HCT116 (cell line): Measurements from ENCODE around the gene COPG1. TPM values are rescaled to one million over a fixed set of nuclear protein-coding genes. Genes with fewer than 3 reads are reported as not detected.

ENCODE experiments used
- ATAC-seq: fragments of 200-7000 bp; cut with Tn5 transposase; 2 replicates; pipeline ENCODE4 v1.9.1; 2020; ENCODE audit warnings: mild to moderate bottlenecking, moderate library complexity
- BruUV-seq: library from RNA; stranded (reverse); fragments of 400-500 nt; replicated peaks from 2 replicates; lab custom pipeline; 2021; lab: Mats Ljungman, UMichigan
- CTCF ChIA-PET: fragments of 300-600 bp; sonication (Branson Sonifier 250); formaldehyde crosslinking; loops from one replicate; lab custom pipeline; 2021; ENCODE audit warnings: antibody characterized with exemption; lab: Charles Lee
- POLR2A ChIA-PET: fragments of 300-600, 350-600 bp; sonication (Branson Sonifier 250); formaldehyde crosslinking; loops from one replicate; lab custom pipeline; 2021; ENCODE audit warnings: antibody characterized with exemption; lab: Charles Lee
- RAD21 ChIA-PET, 2 experiments: fragments of 300-600 bp; sonication (Branson Sonifier 250); formaldehyde crosslinking; loops; one replicate each; lab custom pipeline; 2023; ENCODE audit warnings: low total read pairs in 2 of 2; ENCODE audit not compliant: uncharacterized antibody in 2 of 2, unreplicated experiment in 2 of 2, low non-redundant PET in 1 of 2; lab: Charles Lee
- DNase-seq: peaks from one replicate; pipeline ENCODE4 v3.0.0-alpha.2; 2010; ENCODE audit warnings: low read depth, low spot score
- H2AFZ ChIP-seq: fragments of 200-600 bp; shearing (Covaris generic), sonication (generic); 2 replicates; pipeline ENCODE4 v1.6.1; 2017; ENCODE audit warnings: low read depth, mixed run types, mixed read lengths, antibody characterized with exemption, low read length; ENCODE audit not compliant: poor library complexity, severe bottlenecking
- H3K27ac ChIP-seq: 2 replicates; pipeline ENCODE4 v1.5.1; 2012; ENCODE audit warnings: low read depth, low read length
- H3K27me3 ChIP-seq: fragments of 200-600 bp; sonication (generic); 2 replicates; pipeline ENCODE4 v1.6.1; 2016; ENCODE audit warnings: mixed run types, low read length, mixed read lengths; ENCODE audit not compliant: insufficient read depth
- H3K36me3 ChIP-seq, 2 experiments: fragments of 200-500 bp in 1 of 2; fragments of 200-600 bp in 1 of 2; sonication (Bioruptor generic) in 1 of 2; sonication (generic) in 1 of 2; 2 replicates each; pipeline versions ENCODE4 v1.5.1 to v1.6.1; 2014 to 2016; ENCODE audit warnings: low read length in 2 of 2, inconsistent platforms in 1 of 2, mixed read lengths in 1 of 2, mixed run types in 1 of 2; ENCODE audit not compliant: insufficient read depth in 2 of 2, control insufficient read depth in 1 of 2
- H3K4me1 ChIP-seq, 2 experiments: fragments of 200-600 bp in 1 of 2; sonication (generic) in 1 of 2; 2 replicates each; pipeline versions ENCODE4 v1.5.1 to v1.6.1; 2012 to 2017; ENCODE audit warnings: low read length in 2 of 2, inconsistent platforms in 1 of 2, mild to moderate bottlenecking in 1 of 2, mixed read lengths in 1 of 2, mixed run types in 1 of 2, moderate library complexity in 1 of 2; ENCODE audit not compliant: insufficient read depth in 2 of 2, control insufficient read depth in 1 of 2
- H3K4me2 ChIP-seq: fragments of 200-600 bp; sonication (generic); 2 replicates; pipeline ENCODE4 v1.6.1; 2017; ENCODE audit warnings: mixed run types, low read length, mixed read lengths
- H3K4me3 ChIP-seq, 2 experiments: fragments of 200-600 bp in 1 of 2; sonication (generic) in 1 of 2; replicated peaks in 1 of 2; 2 replicates each; pipeline ENCODE4 v1.5.1; 2011 to 2016; ENCODE audit warnings: low read length in 2 of 2, control low read depth in 1 of 2, low read depth in 1 of 2, mild to moderate bottlenecking in 1 of 2, mixed read lengths in 1 of 2, mixed run types in 1 of 2
- H3K79me2 ChIP-seq: fragments of 200-600 bp; sonication (generic); 2 replicates; pipeline ENCODE4 v1.6.1; 2017; ENCODE audit warnings: mild to moderate bottlenecking, mixed run types, low read length, moderate library complexity, mixed read lengths; ENCODE audit not compliant: insufficient read depth
- H3K9ac ChIP-seq: fragments of 200-600 bp; sonication (generic); 2 replicates; pipeline ENCODE4 v1.6.1; 2016; ENCODE audit warnings: low read length, mixed read lengths
- H3K9me2 ChIP-seq: fragments of 200-600 bp; sonication (generic), shearing (Covaris generic); 2 replicates; pipeline ENCODE4 v1.6.1; 2017; ENCODE audit warnings: mixed run types, mild to moderate bottlenecking, moderate library complexity; ENCODE audit not compliant: insufficient read depth
- H3K9me3 ChIP-seq, 2 experiments: fragments of 200-500 bp in 1 of 2; fragments of 200-600 bp in 1 of 2; sonication (Bioruptor generic) in 1 of 2; sonication (generic) in 1 of 2; 2 replicates each; pipeline ENCODE4 v1.6.1; 2014 to 2017; ENCODE audit warnings: low read length in 2 of 2, mixed read lengths in 2 of 2, inconsistent platforms in 1 of 2, low read depth in 1 of 2, mild to moderate bottlenecking in 1 of 2, mixed run types in 1 of 2, moderate library complexity in 1 of 2; ENCODE audit not compliant: control insufficient read depth in 1 of 2, insufficient read depth in 1 of 2
- H4K20me1 ChIP-seq: fragments of 200-600 bp; sonication (generic), shearing (Covaris generic); 2 replicates; pipeline ENCODE4 v1.6.1; 2017; ENCODE audit warnings: mixed run types, mild to moderate bottlenecking, moderate library complexity; ENCODE audit not compliant: insufficient read depth
- ATF3 ChIP-seq: IDR thresholded peaks from 2 replicates; pipeline ENCODE4 v1.6.1; 2012
- CTCF ChIP-seq, 3 experiments: fragments of 200-600 bp in 1 of 3; sonication (generic) in 1 of 3; IDR thresholded peaks in 2 of 3; conservative IDR thresholded peaks in 1 of 3; 2 replicates each; pipeline ENCODE4 v1.5.1; 2012 to 2017; ENCODE audit warnings: low read depth in 2 of 3, low read length in 2 of 3, antibody characterized with exemption in 1 of 3, borderline replicate concordance in 1 of 3, control low read depth in 1 of 3, mild to moderate bottlenecking in 1 of 3, mixed read lengths in 1 of 3, mixed run types in 1 of 3, moderate library complexity in 1 of 3; ENCODE audit not compliant: insufficient read depth in 1 of 3
- EGR1 ChIP-seq: IDR thresholded peaks from 2 replicates; pipeline ENCODE4 v1.6.1; 2012; ENCODE audit warnings: low read depth
- EZH2 ChIP-seq: fragments of 200-600 bp; sonication (generic); IDR thresholded peaks from 2 replicates; pipeline ENCODE4 v1.6.1; 2017; ENCODE audit warnings: antibody characterized with exemption, mixed run types
- EZH2phosphoT487 ChIP-seq: fragments of 200-600 bp; IDR thresholded peaks from 2 replicates; pipeline ENCODE4 v1.6.1; 2018; ENCODE audit warnings: antibody characterized with exemption, borderline replicate concordance
- JUND ChIP-seq: IDR thresholded peaks from 2 replicates; pipeline ENCODE4 v1.6.1; 2012
- POLR2AphosphoS5 ChIP-seq: IDR thresholded peaks from 2 replicates; pipeline ENCODE4 v1.6.1; 2011; ENCODE audit warnings: mild to moderate bottlenecking, low read depth, low read length, moderate library complexity
- YY1 ChIP-seq: IDR thresholded peaks from 2 replicates; pipeline ENCODE4 v1.6.1; 2011; ENCODE audit warnings: low read length, low read depth, moderate library complexity, mild to moderate bottlenecking; ENCODE audit not compliant: insufficient replicate concordance; ENCODE audit errors: extremely low read depth
- ZBTB33 ChIP-seq: IDR thresholded peaks from 2 replicates; pipeline ENCODE4 v1.6.1; 2011; ENCODE audit warnings: mild to moderate bottlenecking, low read length, moderate library complexity; ENCODE audit not compliant: insufficient replicate concordance; ENCODE audit errors: extremely low read depth
- intact Hi-C: fragments of 100-400 bp; cut with micrococcal nuclease; formaldehyde crosslinking; loops from 2 replicates; pipeline ENCODE4 v1.10.0; 2022
- total RNA-seq: library from RNA; stranded (reverse); gene quantifications from one replicate; pipeline ENCODE4 v1.2.1, GENCODE V29; 2021; ENCODE audit not compliant: unreplicated experiment

The COPG1 gene
- total RNA-seq, 1 experiment from 2014 or later, result 182 TPM

GRCh38 chr3:129211772-129212171, 37.6 kb upstream of the COPG1 start (continued):
- TF ChIP-seq CTCF (IDR thresholded peaks at IDR 0.05 in 2 of 3, conservative IDR thresholded peaks at IDR 0.05 in 1 of 3; ENCODE audit: borderline replicate concordance in 1 of 3, insufficient read depth in 1 of 3, low read depth in 2 of 3, low read length in 2 of 3), result no peak
- no peak for TF ChIP-seq EZH2phosphoT487

GRCh38 chr3:129213238-129213637, 36.2 kb upstream of the COPG1 start:
- TF ChIP-seq YY1, result no peak
- no peak for TF ChIP-seq EGR1
- no peak for TF ChIP-seq ZBTB33
- TF ChIP-seq ATF3, result no peak
- TF ChIP-seq EZH2, result no peak
- TF ChIP-seq EZH2phosphoT487, result no peak
- no peak for TF ChIP-seq JUND
- TF ChIP-seq POLR2AphosphoS5, result no peak
- H3K79me2 ChIP-seq, result no peaks in the 10 kb centered on the region
- peaks cover 21 to 29% of the 10 kb centered on the region in 2 experiments for H3K4me1 ChIP-seq
- peak overlapping the region; percentile 51; the same call in 1 of the 2 replicates for H3K4me2 ChIP-seq
- no peak overlapping the region for H3K4me3 ChIP-seq
- H3K9me2 ChIP-seq, result no peaks in the 10 kb centered on the region
- no peak overlapping the region for H2AFZ ChIP-seq
- H3K9me3 ChIP-seq, result no peaks in the 10 kb centered on the region
- intact Hi-C loops, result no loop called here
- H3K27ac ChIP-seq, result peak overlapping the region; percentile 76
- no peaks in the 10 kb centered on the region for H3K36me3 ChIP-seq
- RAD21 ChIA-PET, result no interaction called here
- ATAC-seq (no peak), DNase-seq (no peak)
- H3K27me3 ChIP-seq, result no peaks in the 10 kb centered on the region
- no peaks in the 10 kb centered on the region for H4K20me1 ChIP-seq
- CTCF ChIA-PET, result interaction anchor here (1.0 kb wide), 1 partner anchor 32 kb away, joined by 5 read pairs; no protein-coding TSS in a partner anchor
- POLR2A ChIA-PET, result interaction anchor here (0.6 to 2.6 kb wide), 3 partner anchors 12 to 162 kb away, joined by 3 to 12 read pairs (median 3); no protein-coding TSS in a partner anchor
- H3K9ac ChIP-seq, result no peak overlapping the region
- BruUV-seq, result no TSS peak
